OCI-LY3 (cell line): ENCODE data around the gene ADCY6.

Experiments used
- H2AFZ ChIP-seq: fragments of 200-600, 300-600 bp; shearing (Covaris generic); 2 replicates; pipeline ENCODE4 v1.6.0; 2014; ENCODE audit warnings: antibody characterized with exemption, low read depth, low read length
- H3K27ac ChIP-seq: fragments of 200-600, 300-600 bp; sonication (generic); 2 replicates; pipeline ENCODE4 v1.5.1; 2014; ENCODE audit warnings: mild to moderate bottlenecking, low read length, moderate library complexity, mixed read lengths
- H3K27me3 ChIP-seq: fragments of 200-600, 300-600 bp; sonication (generic); 2 replicates; pipeline ENCODE4 v1.6.1; 2014; ENCODE audit warnings: low read depth, low read length, mixed read lengths
- H3K36me3 ChIP-seq: fragments of 200-600, 300-600 bp; sonication (generic); replicated peaks from 2 replicates; pipeline ENCODE3; 2014; ENCODE audit warnings: low read depth, low read length, mixed read lengths
- H3K4me1 ChIP-seq: fragments of 300-600, 200-600 bp; sonication (generic); 2 replicates; pipeline ENCODE4 v1.6.1; 2014; ENCODE audit warnings: low read length, mixed read lengths
- H3K4me2 ChIP-seq: fragments of 200-600, 300-600 bp; sonication (generic); 2 replicates; pipeline ENCODE4 v1.6.1; 2014; ENCODE audit warnings: low read length, mixed read lengths
- H3K4me3 ChIP-seq: fragments of 300-600, 200-600 bp; sonication (generic); 2 replicates; pipeline ENCODE4 v1.5.1; 2014; ENCODE audit warnings: antibody characterized with exemption, mild to moderate bottlenecking, low read length, moderate library complexity
- H3K79me2 ChIP-seq: fragments of 300-600, 200-600 bp; shearing (Covaris generic); 2 replicates; pipeline ENCODE4 v1.6.1; 2014; ENCODE audit warnings: mild to moderate bottlenecking, low read length, mixed read lengths
- H3K9ac ChIP-seq: fragments of 300-600, 200-600 bp; shearing (Covaris generic); 2 replicates; pipeline ENCODE4 v1.6.0; 2014; ENCODE audit warnings: mild to moderate bottlenecking, low read length, moderate library complexity
- H3K9me3 ChIP-seq: fragments of 200-600, 300-600 bp; shearing (Covaris generic); 2 replicates; pipeline ENCODE4 v1.6.1; 2014; ENCODE audit warnings: low read length, mixed read lengths; ENCODE audit not compliant: insufficient read depth
- H4K20me1 ChIP-seq: fragments of 200-600, 300-600 bp; sonication (generic); 2 replicates; pipeline ENCODE4 v1.6.1; 2016; ENCODE audit warnings: low read length, mixed read lengths; ENCODE audit not compliant: insufficient read depth
- EZH2phosphoT487 ChIP-seq: fragments of 200-600 bp; shearing (Covaris generic); IDR thresholded peaks from 2 replicates; pipeline ENCODE4 v1.6.1; 2018; ENCODE audit warnings: antibody characterized with exemption, mixed run types, low read depth
- TF ChIP-seq, protein P1 (sequence below): fragments of 200-600, 300-600 bp; sonication (generic); IDR thresholded peaks from 2 replicates; pipeline ENCODE4 v1.5.1; 2014; ENCODE audit warnings: antibody characterized with exemption, low read length, low read depth

ADCY6 gene

DNA sequence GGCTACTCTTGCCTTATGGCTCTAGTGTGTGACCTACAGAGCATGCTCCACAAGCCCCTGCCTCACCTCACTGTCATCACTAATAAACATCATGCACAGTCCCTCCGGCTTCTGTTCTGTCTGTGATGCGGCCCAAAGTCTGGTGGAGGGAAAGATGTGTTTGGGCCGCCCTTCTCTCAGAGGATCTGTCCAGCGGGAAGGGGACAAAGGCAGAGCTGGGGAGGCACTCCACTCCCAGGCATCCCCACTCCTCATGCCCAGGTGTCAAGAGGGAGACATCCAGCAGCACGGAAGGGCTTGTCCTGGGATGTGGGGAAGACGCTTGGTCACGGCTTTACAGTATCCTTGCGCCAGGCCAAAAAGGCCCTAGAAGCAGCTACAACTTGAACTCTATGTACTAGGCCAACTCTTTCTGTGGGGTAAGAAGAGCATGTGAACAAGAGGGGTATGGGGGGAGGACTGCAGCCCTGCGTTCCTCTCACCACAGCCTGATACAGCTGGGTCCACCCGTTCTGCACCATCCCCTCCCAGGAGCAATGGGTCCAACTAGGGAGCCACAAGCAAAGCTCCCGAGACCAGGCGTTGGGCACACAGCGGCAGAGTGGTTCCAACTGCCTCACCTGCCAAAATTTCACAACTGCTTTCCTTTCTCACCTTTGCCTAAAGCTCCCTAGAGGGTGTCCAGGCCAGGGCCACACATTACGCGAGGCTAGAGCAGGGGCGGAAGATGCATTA lies 40.1 kb upstream of the ADCY6 start:
- Histone ChIP-seq H3K79me2 (no peaks in the 10 kb centered on the region), H3K4me1 (peaks cover 6% of the 10 kb centered on the region), H4K20me1 (peaks cover 9% of the 10 kb centered on the region), H3K4me2 (no peak overlapping the region), H3K9ac (no peak overlapping the region), H3K27ac (no peak overlapping the region), H3K27me3 (no peaks in the 10 kb centered on the region), H3K36me3 (peaks cover 46% of the 10 kb centered on the region), H3K4me3 (no peak overlapping the region), H2AFZ (no peak overlapping the region), H3K9me3 (no peaks in the 10 kb centered on the region)
- TF ChIP-seq EZH2phosphoT487 = no peak
- TF ChIP-seq, protein P1, sequence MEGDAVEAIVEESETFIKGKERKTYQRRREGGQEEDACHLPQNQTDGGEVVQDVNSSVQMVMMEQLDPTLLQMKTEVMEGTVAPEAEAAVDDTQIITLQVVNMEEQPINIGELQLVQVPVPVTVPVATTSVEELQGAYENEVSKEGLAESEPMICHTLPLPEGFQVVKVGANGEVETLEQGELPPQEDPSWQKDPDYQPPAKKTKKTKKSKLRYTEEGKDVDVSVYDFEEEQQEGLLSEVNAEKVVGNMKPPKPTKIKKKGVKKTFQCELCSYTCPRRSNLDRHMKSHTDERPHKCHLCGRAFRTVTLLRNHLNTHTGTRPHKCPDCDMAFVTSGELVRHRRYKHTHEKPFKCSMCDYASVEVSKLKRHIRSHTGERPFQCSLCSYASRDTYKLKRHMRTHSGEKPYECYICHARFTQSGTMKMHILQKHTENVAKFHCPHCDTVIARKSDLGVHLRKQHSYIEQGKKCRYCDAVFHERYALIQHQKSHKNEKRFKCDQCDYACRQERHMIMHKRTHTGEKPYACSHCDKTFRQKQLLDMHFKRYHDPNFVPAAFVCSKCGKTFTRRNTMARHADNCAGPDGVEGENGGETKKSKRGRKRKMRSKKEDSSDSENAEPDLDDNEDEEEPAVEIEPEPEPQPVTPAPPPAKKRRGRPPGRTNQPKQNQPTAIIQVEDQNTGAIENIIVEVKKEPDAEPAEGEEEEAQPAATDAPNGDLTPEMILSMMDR = no peak

DNA sequence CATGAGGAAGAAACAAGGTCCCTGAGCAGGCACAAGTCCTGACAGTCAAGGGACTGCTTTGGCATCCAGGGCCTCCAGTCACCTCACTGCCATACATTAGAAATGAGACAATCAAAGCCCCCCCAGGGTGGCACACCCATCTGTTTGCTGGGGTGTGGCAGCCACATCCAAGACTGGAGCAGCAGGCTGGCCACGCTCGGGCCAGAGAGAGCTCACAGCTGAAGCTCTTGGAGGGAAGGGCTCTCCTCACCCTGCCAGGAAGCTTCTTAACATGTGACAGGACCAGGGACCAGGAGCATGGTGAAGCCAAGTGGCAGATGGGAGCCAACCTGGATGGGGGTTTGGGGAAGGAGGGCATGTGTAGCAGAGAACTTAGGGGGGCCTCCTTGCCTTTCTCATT lies 39.4 kb upstream of the ADCY6 start:
- no peaks in the 10 kb centered on the region for H3K79me2 ChIP-seq
- no peaks in the 10 kb centered on the region for H3K9me3 ChIP-seq
- H3K27me3 ChIP-seq = no peaks in the 10 kb centered on the region
- H4K20me1 ChIP-seq = peaks cover 9% of the 10 kb centered on the region
- no peak for TF ChIP-seq EZH2phosphoT487
- TF ChIP-seq, protein P1 = no peak
- no peak overlapping the region for H3K9ac ChIP-seq
- no peak overlapping the region for H3K4me2 ChIP-seq
- H3K27ac ChIP-seq = no peak overlapping the region
- H3K4me1 ChIP-seq = peaks cover 10% of the 10 kb centered on the region
- H3K4me3 ChIP-seq = no peak overlapping the region
- peaks cover 42% of the 10 kb centered on the region for H3K36me3 ChIP-seq
- H2AFZ ChIP-seq = no peak overlapping the region

DNA sequence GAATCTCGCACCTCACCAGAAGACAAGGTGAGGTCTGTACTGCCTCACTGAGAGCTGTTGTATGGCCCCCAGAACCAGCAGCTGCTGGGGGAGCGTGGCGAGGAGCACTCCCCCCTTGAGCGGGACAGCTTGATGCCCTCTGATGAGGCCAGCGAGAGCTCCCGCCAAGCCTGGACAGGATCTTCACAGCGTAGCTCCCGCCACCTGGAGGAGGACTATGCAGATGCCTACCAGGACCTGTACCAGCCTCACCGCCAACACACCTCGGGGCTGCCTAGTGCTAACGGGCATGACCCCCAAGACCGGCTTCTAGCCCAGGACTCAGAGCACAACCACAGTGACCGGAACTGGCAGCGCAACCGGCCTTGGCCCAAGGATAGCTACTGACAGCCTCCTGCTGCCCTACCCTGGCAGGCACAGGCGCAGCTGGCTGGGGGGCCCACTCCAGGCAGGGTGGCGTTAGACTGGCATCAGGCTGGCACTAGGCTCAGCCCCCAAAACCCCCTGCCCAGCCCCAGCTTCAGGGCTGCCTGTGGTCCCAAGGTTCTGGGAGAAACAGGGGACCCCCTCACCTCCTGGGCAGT lies 38.7 kb upstream of the ADCY6 start:
- no peak overlapping the region for H2AFZ ChIP-seq

DNA sequence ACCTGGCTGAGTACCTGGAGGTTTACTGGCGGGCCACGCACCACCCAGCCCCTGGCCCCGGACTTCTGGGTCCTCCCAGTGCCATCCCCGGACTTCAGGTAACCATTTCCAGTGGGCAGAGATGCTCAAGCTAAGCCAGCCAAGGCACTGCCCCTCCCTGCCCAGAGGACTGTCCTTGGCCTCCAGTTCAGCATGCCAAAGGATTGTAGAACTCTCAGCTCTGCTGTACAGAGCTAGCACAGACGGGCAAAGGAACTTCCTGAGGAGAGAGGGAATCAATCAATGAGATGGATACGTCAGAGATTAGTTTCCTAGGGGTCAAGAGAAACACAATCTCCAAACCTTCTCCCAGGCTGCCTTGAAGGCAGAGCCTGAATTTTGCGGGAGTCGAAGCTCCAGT lies 38.1 kb upstream of the ADCY6 start:
- no peak overlapping the region for H2AFZ ChIP-seq
- H3K9ac ChIP-seq = no peak overlapping the region
- no peaks in the 10 kb centered on the region for H3K9me3 ChIP-seq
- H3K4me2 ChIP-seq = no peak overlapping the region
- H3K27me3 ChIP-seq = no peaks in the 10 kb centered on the region
- H3K4me3 ChIP-seq = no peak overlapping the region
- H3K79me2 ChIP-seq = no peaks in the 10 kb centered on the region
- peaks cover 9% of the 10 kb centered on the region for H4K20me1 ChIP-seq
- H3K4me1 ChIP-seq = peaks cover 10% of the 10 kb centered on the region
- TF ChIP-seq, protein P1 = no peak
- no peak overlapping the region for H3K27ac ChIP-seq
- H3K36me3 ChIP-seq = peaks cover 29% of the 10 kb centered on the region

More for the DNA sequence above, 38.7 kb upstream of the ADCY6 start:
- H3K27me3 ChIP-seq = no peaks in the 10 kb centered on the region
- no peak overlapping the region for H3K9ac ChIP-seq
- peaks cover 9% of the 10 kb centered on the region for H4K20me1 ChIP-seq
- no peaks in the 10 kb centered on the region for H3K9me3 ChIP-seq
- peaks cover 10% of the 10 kb centered on the region for H3K4me1 ChIP-seq
- H3K4me3 ChIP-seq = no peak overlapping the region
- TF ChIP-seq, protein P1 = no peak
- TF ChIP-seq EZH2phosphoT487 = no peak
- no peak overlapping the region for H3K4me2 ChIP-seq
- H3K36me3 ChIP-seq = peaks cover 35% of the 10 kb centered on the region
- H3K27ac ChIP-seq = no peak overlapping the region
- no peaks in the 10 kb centered on the region for H3K79me2 ChIP-seq
